ENCODE measurements around the gene PEAR1.

GRCh38 chr1:156933136-156933535, 39.6 kb downstream of the PEAR1 start:
- no peak for TF ChIP-seq CTCF (IDR thresholded peaks at IDR 0.05; ENCODE audit: low read depth, low read length)
- TF ChIP-seq MYC (IDR thresholded peaks at IDR 0.05; ENCODE audit: low read depth, low read length): no peak
- TF ChIP-seq POLR2A (IDR thresholded peaks at IDR 0.05; ENCODE audit: extremely low read depth, insufficient read length): no peak

Measured in NB4 (cell line).